Measurements from ENCODE around the gene RAET1L.
"Not testable (repeated sequence)": the region's sequence is repeated elsewhere in the genome, so short reads cannot be mapped to it uniquely, and the experiment has no call there.

The RAET1L gene

DNA sequence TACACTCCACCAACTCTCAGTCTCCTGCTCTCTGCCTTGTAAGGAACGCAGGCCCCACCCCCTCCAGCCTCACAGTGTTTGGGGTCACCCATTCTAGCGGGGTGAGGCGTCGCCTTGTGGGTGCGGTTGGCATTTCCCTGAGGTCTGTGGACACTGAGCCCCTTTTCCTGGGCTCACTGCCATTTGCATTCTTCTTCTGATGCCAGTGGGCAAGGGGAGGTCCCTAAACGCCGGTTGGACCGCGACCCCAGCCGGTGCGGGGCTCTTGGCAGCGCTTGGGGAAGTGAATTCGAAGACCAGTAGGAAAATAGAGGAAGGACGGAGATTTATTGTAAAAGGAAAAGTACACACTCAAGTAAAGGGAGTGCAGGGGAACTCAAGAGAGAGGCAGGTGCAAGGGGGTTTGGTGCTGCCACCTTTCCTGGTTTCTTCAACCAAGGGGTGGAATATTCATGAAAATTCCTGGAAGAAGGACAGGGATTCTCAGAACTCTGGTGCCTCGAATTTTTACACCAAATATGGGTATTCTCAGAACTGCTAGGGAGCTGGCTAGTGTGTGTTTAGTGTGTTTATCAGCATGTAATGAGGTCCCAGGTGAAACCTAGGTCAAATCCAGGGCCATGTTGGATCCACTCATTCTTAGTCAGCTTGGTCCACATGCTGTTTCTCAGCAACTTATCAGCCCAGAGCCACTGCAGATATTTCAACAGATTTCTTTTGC is 9.9 kb downstream of the RAET1L start:
- DNase-seq, result not testable (repeated sequence)

DNA sequence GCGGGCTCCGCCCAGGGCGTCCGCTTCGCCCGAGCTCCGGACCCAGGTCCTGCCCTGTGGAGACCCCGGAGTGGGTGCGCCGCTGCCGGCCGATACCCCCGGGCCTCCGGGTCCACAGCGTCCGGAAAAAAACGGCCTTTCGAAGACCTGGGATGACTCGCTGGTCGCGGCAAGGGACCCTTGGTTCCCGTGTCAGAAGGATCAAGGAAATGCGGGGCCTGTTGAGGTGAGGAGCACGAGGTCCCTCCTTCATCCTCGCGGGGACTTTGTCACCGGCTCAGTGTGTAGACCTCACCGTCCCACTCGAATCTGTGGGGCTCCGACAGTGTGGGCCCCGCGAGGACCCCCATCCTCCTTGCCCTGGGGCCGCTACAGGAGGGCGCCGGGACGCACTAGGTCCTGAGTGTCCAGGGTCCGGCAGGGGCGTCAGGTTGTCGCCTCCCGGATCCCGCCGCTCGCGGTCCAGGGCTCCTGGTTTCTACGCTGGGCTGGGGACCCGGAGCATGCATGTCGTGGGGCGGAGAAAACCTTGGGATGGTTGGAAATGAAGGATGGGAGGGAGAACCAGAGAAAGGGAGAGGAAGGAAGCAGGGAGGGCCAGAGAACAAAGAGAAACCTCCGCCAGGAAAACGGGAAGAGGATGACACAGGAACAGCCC is 10.6 kb downstream of the RAET1L start:
- DNase-seq, result not testable (repeated sequence)

DNA sequence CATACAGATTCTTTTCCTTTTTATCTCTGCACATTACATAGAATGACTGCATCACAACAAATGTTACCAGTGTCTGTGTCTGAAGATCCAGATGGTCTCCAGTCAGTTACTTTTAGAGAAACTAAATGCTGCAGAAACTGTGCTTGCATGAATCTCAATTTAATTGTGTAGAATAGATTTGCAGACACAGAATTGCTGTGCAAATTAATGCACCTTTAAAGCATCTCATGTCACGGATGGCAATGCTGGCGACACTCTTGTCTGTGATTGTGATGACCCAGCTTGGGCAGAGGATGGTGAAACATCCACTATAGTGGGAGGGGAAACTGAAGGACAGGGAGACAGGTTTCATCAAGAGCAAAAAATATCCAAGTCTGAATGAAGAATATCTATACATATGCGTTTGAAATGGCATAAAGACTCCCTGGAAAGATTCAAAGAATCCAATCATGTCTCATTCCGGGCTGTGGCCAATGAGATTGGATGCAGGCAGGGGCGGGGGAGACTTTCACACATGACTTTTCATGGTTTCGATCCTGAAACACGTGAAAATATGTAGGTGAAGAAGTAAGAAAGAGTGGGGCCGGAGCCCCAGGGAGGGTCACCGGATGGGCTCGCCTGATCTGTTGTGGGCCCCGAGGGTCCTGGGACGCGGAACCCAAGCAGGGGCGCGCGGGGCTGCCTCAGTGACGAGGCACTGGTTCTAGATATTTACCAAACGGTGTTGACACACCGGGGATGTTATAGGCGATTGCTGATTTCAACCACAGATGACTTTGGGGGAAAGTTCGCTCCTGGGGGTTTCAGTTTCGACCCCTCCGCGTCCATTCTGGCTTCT is 11.3 kb downstream of the RAET1L start:
- DNase-seq, result not testable (repeated sequence)

- not testable (repeated sequence) for DNase-seq
These were observed 12.2 kb downstream of the RAET1L start for GRCh38 chr6:150012846-150013784.

- no peak for DNase-seq
These were observed 16.7 kb downstream of the RAET1L start for GRCh38 chr6:150008588-150008987.

DNA sequence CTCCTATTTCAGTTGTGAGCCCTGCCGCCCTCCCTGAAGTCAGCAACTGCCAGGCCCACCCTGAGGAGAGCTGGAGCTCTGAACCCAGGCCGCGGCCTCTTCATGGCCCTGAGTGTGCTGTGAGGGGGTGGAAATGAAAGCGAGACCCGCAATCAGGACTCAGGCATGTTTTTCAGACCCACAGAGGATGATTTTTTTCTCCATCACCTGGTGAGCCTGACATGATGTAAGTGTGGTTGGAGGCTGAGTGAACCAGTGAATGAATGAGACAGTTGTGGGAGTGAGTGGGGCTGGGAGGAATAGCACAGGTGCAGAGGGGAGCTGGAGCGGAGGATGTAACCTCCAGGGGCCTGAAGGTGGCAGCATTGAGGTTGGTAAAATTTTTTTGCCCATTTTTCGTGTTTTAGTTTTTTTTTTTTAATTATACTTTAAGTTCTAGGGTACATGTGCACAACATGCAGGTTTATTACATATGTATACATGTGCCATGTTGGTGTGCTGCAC is 18.3 kb downstream of the RAET1L start:
- DNase-seq, result no peak

- DNase-seq, result no peak
These were observed 19.3 kb downstream of the RAET1L start for GRCh38 chr6:150005761-150006651.

DNA sequence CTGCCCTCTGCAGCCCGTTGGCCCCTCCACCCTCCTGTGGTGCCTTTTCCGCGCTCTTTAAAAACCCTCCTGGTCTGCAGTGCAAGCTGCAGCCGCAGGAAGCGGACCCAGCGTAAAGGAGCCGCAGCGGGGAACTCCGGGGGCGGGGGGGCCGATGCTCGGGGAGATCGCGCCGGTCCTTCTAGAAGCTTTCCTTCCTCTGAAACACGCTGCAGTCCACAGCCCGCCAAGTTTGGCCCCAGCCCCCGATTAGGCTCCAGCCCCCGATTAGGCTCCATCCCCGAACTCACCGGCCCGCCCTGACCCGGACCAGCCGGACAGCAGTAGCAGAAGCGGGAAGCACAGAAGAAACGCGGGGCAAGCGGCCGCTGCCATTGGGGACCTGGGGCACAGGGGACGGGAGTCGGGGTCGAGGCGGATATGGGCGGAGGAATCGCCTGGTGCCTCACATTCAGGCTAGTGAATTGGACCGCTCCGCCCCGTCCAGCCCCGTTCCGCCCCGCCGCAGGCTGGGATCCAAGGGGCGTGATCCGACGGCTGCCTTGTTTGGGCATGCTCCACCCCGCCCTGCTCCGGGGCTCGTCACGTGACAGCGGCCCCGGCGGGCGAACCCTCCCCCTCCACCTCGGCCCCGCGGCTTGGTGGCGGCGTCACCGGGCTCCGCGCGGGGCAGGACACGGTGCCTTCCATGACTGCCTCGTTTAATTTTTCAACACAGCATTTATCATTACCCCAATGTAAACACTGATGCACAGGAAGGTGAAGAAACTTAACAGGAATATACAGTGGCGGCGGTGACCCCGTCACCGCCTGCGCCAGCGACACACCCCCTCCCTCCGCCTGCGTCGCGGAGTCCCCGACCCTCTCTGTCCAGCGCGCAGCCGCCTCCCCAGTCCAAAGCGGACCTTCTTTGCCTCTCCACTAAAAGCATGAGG is 20.3 kb downstream of the RAET1L start:
- DNase-seq, result peak; percentile 82

DNA sequence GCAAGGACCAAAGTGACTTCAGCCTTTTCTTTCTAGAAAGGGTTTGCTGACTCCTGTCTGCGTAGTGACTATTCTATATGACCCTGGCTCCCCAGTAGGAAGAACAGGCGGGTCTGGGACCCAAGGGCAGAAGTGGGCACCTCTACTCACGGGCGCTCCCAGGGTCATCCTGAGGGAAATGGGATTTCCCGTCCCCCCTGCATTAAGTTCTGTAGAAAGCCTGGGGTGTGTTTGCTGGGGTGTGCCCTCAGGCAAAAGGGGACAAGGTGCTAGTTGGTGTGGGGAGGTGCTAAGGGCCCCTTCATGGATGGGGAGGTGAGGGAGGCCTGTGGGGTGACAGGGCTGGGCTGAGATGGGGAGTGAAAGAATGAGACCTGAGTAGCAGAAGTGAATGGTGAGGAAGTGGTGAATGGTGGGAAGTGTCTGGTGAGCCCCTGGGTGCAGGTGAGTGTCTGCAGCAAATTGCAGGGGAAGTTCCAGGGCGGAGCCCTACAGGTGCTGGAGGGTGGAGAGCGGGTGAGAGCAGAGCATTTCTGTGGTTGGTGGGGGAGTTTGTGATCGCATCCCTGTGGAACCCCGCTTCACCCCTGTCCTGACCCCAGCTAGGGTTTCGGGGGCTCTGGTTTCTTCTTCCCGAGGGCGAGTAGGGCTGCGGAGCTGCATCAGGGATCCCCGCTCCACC is 21.1 kb downstream of the RAET1L start:
- DNase-seq, result peak; percentile 48

- DNase-seq, result not testable (repeated sequence)
These were observed 21.7 kb downstream of the RAET1L start for GRCh38 chr6:150003599-150003998.

DNA sequence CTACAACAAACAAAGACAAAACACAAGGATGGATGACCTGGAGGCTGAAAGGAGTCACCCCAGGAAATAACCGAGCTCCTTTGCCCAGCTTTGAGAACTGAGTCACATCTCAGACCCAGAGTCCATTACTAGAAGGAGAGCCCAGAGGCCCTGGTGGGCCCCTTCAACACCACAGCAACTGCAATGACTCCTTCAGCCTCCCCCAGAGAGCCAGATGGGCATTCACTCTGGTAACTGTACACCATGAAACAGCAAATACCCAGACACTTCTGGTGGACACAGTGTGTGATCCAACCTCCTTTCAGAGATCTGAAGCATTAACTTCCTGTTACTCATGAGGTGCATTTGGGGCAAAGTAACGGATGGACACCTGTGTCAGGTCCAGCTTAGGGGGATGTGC is 22.6 kb downstream of the RAET1L start:
- DNase-seq, result no peak

GRCh38 chr6:150001295-150002008 is 23.9 kb downstream of the RAET1L start:
- no peak for DNase-seq

- no peak for DNase-seq
These were observed 25.7 kb downstream of the RAET1L start for GRCh38 chr6:149999636-150000035.

- no peak for DNase-seq
These were observed 29.4 kb downstream of the RAET1L start for GRCh38 chr6:149995971-149996370.

DNA sequence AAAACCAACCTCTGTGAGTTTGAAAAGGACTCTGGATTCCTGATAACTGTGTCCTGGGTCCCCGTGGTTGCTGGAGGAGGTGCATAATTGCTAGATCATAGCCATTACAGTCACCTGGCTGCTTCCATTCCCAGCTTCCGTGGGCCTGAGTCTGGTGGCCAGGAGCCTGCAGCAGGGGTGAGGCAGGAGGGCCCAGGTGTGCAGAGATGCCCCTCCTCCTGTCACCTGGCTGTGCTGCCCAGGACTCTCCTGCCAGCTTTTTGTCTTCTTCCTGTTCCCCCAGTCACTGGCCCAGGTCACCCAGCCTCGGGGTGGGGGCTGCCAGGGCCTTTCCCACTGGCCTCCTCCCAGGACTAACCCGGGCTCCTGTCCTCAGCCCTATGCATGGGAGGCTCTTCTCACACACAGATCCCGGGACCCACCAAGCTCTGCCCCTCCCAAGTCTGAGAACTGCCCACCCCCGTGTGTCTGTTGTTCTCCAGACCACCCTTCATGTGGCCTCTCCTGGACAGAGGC is 30.0 kb downstream of the RAET1L start:
- DNase-seq, result no peak

DNA sequence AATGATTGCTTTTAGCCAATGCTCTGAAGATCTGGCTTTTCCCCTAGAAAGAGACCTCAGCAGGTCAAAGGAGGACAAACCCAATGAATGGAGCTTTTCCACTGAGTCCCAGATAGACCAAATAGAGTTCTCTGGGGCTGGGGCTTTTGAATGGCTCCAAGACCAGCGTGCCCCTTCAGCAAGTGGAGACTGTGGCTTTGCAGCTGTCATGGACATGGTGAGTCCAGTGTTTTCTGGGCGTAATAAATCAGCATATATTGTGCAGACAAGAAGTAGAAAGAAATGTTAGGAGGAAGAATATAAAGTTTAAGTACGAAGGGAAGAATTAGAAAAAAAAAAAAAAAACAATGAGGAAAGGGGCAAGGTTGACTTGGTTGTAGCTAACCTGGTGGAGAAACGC is 33.5 kb downstream of the RAET1L start:
- no peak for DNase-seq

DNA sequence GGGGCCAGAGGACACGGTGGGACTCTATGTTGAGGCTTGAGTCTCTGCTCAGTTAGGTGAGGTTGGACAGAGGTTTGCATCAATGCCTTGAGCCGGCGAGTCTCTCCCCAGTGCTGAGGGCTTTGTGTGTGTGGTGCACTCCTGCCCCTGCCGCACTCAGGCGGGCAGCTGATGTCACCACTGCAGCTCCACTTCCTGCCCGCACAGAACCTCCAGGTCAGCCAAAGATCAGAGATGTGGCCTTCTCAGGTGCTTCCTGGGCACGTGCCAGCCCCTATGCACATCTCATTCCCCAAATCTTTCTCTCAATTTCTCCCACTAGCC is 33.9 kb downstream of the RAET1L start:
- DNase-seq, result not testable (repeated sequence)

DNA sequence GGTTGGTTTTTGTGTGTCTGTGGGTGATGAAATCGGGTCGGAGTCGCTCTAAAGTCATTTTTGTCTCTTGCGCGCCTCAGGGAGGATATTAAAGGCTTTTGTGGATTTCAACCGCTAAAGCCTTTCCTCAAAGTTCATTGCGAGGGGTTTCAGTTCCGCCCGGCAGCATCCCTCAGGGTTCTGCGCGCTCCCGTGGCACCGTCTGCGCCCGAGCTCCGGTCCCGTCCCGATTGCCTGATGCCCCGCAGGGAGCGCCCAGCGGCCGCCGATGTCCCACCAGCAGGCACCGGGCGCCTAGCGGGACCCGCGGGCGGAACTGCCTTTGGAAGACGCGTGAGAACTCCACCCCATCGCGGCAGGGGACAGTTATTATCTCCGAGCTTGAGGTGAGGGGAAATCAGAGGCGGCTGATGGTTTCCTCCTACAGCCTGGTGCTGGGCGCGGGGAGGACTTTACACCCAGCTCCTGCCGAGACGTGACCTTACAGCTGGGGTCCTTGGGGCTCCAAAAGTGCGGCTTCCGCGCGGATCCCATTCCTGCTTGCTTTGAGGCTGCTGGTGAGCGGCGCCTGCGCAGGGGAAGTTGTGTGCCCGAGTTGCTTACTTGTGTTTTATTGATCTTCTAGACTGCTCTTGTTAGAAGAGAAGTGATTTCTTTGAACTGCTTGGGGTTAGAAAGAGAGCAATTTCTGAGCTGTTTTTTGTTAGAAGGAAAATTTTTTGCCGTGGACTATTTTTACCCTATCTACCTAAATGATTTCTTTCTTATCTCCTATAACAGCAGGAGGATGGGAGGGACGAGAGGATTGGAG is 34.5 kb downstream of the RAET1L start:
- no peak for DNase-seq

Measured in activated gamma-delta T cell treated with Interleukin-2 at 50 U/mL for 16 hours (primary cell).